ENCODE data around the gene PLPP4.

DNA sequence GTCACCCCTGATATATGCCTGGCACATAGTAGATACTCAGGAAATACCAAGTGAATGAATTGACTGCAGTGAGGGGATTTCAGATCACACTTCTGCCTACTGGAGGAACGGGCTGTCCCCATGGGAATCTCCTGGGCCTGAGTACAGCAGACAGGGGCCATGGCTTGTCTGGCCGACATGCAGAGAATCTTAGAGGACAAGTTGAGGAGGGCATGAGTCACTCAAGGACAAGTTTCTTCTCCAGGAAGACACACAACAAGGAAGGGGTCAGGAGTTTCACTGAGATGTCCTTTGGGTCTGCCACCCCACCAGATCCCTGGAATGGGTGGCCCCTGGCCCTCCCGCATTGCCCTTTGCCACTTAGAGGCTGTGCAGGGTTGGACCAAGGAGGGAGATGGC lies 20.7 kb downstream of the PLPP4 start:
- TF ChIP-seq, protein P1, sequence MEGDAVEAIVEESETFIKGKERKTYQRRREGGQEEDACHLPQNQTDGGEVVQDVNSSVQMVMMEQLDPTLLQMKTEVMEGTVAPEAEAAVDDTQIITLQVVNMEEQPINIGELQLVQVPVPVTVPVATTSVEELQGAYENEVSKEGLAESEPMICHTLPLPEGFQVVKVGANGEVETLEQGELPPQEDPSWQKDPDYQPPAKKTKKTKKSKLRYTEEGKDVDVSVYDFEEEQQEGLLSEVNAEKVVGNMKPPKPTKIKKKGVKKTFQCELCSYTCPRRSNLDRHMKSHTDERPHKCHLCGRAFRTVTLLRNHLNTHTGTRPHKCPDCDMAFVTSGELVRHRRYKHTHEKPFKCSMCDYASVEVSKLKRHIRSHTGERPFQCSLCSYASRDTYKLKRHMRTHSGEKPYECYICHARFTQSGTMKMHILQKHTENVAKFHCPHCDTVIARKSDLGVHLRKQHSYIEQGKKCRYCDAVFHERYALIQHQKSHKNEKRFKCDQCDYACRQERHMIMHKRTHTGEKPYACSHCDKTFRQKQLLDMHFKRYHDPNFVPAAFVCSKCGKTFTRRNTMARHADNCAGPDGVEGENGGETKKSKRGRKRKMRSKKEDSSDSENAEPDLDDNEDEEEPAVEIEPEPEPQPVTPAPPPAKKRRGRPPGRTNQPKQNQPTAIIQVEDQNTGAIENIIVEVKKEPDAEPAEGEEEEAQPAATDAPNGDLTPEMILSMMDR (tag by site-specific recombination; IDR thresholded peaks at IDR 0.05) = no peak
- no peak for TF ChIP-seq ZNF133 (tag by site-specific recombination; IDR thresholded peaks at IDR 0.05)
- TF ChIP-seq ZNF311 (tag by site-specific recombination; IDR thresholded peaks at IDR 0.05; ENCODE audit: borderline replicate concordance) = no peak
- no peak for TF ChIP-seq ZEB2 (tag by site-specific recombination; IDR thresholded peaks at IDR 0.05)
- no peak for TF ChIP-seq ZNF555 (tag by site-specific recombination; conservative IDR thresholded peaks at IDR 0.05)
- TF ChIP-seq TRIM28 (IDR thresholded peaks at IDR 0.05; ENCODE audit: borderline replicate concordance, low read length) = no peak
- no peak for TF ChIP-seq ZNF416 (tag by site-specific recombination; IDR thresholded peaks at IDR 0.05)

Measured in HEK293 (cell line).